Activated CD4-positive, CD25-positive, alpha-beta regulatory T cell treated with anti-CD3 and anti-CD28 coated beads, Interleukin-2, amount 50 U/mL, for 16 hours (primary cell): ENCODE measurements around the gene SHF.

ENCODE experiments used
- DNase-seq: peaks from one replicate; pipeline ENCODE4 v3.0.0-alpha.2; 2020; ENCODE audit warnings: low read depth, low spot score

Gene SHF

DNA sequence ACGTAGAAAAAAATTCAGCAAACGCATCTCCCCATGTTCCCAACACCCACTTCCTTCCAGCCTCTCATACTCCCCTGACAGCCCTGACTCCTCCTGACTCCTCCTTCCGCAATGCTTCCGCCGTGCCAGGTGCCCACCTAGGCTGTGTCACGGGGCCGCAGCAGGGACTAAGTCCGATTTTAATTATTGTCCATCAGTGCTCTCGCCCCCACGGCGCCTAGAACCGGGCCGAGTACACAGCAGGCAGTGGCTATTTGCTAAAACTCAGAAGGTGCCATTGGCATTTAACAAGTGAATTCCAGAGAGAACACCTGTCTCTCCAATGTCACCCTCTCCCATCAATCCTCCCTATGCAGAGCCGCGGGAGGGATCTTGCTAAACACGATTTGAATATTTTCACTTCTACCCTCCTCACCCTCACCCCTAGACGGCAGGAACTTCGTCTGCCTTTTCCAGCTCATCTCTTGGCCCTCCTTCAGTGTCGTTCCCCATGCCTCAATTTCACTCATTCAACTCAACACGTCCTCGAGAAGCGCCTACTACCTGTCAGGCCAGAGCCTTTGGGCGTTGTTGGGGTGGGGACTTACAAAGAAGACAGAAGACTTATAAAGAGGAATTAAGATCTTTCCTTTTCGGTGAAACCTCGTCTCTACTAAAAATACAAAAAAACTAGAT is 11.5 kb upstream of the SHF start:
- DNase-seq, result no peak

DNA sequence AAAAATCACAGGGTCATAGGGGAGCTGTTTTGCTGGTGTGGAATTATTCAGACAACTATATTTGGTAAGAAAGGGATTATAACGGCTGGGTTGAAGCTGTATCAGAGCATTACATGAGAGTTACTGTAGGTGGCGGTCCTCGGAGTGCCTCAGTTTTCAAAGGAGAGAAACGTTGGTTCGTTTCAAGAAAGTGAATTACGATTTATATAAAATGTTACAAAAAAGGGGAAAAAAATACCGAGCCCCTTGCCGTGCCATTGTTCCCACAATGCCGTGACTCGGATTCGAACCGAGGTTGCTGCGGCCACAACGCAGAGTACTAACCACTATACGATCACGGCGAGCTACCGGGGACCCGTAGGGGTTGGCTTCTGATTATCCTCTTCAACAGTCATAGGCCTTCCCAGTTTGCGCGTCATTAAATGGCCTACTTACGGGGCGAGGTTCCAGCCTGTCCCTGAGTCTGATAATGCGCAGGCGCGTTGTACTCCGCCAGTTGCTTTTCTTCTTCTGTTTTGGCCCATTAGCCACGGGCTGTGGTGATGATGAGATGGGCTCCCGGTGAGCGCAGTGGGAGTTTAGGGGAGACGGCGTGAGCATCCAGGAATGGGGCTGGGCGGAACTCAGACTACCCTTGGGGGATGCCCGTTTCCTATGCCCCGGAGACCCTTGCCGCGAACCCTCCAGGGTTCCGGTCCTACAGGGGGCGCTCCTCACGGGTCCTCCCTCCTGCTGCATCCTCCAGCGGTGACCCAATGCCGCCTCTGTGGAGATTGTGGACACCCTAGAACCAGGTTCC is 10.8 kb upstream of the SHF start:
- peak; percentile 90 for DNase-seq

DNA sequence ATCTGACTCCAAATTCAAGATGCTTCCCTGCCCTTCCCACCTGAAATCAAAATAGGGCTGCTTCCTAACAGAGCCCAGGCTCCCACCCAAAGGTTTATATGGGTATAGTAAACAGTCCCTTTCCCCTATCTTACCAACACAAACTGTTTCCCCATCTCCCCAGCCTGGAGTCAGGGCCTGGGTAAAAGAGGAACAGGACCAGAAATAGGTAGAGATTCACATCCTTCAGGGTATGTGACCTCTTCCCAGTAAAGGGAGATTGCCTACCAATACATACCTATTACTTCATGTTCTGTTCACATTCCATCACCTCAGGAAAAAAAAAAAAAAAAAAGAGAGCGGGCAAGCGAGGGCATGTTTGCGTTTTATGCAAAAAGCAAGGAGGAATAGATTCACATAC is 9.7 kb upstream of the SHF start:
- DNase-seq, result no peak

DNA sequence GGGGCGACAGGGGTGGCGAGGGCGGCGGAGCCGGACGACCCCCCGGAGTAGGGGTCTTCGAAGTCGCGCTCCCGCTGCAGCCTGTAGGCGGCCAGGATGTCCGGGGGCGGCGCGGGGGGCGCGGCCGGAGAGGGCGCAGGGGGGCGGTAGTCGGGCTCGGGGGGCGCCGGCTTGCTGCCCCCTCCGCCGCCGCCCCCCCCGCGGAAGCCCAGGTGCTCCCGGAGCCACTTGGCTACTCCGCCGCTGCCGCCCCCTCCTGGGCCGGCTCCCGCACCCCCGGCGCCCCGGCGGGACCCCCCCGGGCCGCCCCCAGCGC is 230 bp downstream of the SHF start:
- no peak for DNase-seq

DNA sequence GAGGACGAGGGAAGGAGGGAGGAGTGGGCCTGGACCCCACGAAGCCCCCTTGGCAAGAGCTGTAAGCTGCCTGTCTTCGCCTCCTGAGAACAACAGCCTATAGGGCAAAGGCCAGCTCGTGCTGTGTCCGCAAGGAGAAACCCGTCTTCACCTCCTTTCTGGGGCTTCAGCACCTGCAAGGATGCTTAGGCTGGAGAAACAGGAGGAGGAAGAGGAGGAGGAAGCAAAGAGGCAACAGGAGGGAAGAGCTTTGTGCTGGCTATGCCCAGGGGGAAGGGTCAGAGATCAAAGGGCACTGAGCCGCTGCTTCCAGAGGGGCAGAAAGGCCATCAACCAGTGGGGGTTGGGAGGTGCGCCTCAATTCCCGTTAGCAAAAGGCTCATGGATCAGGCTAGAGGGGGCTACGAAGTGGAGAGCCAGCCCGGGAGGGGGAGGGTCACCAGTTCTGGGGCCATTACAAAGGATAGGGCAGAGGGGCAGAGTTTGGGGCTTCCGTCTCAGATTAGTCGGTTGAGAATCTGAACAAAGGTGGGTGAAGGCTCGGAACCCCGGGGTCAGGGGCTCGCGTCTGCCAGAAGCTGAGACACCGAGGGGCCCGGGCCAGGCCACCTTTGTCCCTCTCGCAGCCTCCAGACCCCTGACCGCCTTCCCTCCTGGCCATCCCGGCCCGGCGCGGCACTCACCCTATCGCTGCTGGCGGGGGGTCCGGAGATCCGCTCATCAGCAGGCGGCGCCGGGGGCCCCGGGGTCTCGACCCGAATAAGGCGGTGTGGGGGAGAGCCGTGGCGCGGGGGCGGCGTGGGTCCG is 792 bp downstream of the SHF start:
- no peak for DNase-seq

DNA sequence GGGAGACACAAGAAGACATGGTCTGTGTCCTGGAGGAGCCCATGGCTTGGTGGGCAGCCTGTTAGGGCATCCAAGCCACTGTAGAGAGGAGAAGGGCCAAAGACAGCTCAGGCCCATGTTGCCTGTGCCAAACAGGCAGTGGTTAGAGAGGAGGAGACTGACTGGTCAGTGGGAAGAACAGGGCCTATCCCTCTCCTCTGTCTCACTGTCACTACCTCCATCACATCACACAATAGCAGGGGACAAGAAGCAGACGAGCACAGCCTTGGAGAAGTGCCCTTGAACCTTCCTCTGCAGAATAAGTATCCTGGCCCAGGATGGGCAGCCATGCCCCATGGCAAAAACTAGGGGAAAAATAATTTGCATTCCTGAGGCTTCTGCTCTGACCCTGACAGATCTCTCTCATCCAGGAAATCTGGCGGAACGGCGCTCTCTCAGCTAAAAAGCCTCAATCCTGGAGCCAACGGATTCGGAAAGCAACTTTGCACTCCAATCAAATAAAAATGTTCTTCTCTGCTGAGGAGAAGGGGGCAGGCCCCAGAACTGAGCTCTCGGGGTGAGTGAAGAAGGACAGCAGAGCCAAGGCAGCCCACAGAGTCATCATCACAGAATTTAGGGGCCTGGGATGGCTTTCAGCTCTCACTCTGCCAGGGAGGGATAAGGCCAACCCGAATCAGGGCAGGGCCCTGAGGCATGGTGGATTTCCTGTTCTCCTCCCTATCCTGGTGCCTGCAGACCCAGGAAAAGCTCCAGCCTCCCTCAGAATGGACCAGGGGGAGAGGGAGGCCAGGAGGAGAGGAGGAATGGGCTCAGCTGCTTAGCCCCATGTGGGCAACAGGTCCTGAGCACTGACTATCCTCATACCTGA is 1.6 kb downstream of the SHF start:
- DNase-seq, result no peak

DNA sequence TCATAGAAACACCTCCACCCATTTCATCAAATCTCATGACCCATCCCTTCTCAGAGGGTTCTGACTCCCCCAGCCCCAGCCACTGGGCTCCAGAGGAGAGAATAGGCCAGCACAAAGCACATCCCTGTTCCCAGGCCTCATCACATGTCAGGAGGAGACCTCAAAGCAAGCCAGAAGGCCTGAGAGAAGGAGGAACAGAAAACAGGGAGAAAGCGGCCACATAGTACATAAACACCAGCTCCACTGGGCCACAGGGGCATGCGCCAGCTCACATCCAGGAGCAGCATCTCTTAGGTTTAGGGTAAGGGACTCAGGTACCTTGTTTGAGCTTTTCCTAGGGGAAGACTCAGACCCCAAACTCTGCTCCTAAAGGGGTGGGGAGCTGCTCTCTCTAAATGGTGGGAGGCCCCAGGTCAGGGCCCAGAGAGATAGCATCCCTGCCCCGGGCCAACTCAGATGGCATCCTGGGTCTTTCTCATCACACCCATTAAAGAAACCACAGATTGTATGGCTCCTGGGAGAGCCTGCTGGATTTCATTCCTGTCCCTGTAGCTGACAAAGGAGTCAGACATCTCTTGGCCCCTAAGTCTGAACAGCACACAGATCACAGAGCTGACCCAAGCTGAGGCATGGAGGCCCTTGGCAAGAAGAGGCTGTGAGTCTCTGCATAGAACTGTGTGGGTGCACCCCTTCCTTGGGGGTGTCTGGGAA is 2.5 kb downstream of the SHF start:
- DNase-seq, result no peak

DNA sequence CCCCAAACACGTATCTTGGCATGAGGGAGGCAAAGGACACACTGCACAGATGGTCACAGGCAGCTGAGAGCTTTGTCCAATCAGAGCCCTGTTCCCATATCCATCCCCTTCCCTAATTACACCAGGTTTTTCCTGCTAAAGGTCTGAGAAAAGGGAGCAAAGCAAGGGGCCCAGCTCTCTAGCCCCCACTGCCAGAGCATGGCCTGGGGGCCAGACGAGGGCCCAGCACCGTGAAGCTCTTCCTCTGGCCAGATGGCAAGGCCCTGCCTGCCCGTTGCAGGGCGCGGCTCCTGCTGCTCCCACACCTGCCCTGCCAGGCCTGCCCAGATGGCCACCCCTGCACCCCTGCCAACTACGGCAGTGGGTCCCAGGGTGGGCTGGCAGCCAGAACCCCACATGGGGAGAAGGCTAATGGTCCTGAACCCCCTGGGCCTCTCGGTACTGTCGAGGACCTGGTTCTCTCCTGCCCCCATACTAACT is 3.2 kb downstream of the SHF start:
- no peak for DNase-seq

DNA sequence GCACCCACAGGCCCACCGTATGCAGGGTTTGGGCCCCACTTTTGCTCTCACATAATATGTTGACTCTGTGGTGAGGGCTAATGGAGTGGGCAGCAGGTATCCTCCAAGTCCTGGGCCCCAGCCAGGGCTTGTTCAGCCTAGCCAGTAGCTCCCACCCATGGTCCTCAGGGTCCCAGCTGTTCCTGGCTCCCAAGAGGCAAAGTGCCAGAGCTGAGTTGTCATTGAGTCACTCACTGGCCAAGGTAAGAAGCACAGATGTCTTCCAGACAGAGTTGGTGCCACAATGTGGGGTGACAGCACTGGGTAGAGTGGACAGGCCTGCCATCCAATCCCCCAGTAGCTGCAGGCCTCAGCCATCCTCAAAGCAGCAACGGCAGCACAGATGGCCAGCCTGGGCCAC is 4.3 kb downstream of the SHF start:
- DNase-seq, result no peak

DNA sequence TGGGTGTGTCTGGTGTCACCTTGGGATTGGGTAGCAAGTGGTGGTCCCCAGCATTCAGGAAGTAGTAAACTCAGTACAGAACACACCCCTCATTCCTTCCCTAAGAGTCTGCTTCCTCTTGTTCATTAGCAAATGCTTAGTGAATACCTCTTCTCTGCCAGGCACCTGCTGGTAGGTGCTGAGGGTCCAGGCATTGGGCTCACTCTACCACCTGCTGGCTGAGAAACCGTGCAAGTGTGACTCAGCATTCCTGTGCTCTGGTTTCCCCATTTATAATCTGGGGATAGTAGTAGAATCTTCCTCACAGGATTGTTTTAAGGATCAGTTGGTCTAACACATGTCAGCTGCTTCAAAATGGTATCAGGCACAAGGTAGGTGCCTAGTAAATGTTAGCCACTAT is 4.8 kb downstream of the SHF start:
- no peak for DNase-seq

DNA sequence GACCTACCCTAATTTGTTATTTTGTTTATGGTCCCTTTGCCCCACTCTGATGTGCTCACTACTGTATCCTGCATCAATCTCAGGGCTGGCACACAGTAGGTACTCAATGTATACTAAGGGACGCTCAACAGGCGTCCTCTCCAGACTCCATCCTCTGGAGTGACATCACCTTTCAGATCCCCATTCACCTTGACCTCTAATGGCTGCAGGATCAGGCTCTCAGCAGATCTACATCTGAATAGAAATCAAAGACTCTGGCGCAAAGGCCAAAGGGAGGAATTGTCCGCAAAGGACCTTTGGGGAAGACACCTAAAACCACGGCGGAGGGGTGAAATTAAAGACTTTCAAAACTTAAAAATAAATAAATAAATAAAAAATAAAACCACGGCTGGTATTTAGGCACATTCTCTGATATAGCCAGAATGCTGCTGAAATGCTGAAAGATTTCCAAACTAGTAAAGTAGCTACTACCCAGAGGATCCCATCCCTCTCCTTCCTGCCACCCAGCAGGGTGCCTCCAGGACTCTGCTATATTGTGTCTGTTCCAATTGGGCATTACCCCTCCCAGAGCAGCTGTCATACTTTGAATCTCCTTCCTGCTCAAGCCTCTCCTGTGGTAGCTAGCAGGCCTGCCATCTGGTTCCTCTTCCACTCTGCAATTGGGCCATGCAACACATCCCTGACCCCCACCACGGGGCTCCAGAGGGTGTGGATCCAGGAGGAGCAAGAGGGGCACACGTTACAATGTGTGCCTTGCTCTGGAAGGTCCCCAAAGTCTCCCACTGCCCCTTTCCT is 6.1 kb downstream of the SHF start:
- DNase-seq, result no peak

DNA sequence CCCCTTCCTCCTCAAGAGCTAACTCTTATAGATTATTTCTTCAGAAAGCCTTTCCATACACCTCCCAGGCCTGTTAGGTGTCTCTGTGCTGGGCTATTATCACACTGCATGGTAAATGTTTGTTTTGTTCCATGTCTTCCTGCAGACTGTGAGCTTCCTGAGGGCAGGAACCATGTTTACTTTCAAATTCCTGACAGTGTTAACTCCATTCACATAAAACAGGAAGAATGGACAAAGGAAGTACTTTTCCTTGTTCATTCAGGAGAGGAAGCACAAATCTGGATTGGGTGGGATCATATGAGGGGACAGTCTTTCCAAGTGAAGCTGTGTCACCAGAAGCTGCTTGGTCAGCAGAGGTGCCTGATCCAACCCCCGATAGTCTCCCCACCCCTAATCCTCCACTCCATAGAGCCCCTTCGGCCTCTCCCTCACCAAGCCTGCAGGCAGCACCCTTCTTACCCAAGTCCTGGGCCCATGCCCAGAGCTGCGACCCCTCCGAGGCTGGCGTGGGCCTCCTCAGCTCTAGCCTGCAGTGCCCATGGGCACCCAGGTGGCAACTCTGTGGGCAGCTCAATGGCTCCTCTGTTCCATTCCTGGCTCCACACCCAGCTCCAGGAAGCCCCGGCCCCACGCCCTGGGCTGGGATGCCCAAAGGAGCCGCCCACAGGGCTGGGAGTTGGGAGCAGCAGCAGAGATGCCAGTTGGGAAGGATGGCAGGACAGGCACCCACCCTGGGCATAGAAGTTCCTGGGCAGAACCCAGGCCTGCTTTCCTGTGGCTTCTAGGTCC is 6.9 kb downstream of the SHF start:
- no peak for DNase-seq

DNA sequence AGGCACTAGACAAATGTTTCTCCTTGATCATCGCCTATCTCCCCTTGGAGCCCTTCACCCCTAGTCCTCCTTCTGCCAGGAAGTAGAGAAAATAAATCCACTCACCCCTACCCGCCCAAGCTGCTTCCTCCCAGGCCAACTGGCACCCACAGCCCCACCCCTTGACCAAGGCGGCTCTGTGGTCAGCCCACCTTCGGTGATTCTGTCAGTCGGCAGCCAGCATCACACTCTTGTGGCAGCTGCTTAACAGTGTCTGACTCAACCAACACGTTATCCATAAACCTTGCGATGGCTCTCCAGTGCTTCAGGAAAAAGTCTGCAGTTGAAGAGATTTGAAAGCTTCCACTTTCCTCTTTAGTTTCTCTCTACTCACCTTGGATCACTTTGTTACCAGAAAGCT is 7.6 kb downstream of the SHF start:
- DNase-seq, result no peak

DNA sequence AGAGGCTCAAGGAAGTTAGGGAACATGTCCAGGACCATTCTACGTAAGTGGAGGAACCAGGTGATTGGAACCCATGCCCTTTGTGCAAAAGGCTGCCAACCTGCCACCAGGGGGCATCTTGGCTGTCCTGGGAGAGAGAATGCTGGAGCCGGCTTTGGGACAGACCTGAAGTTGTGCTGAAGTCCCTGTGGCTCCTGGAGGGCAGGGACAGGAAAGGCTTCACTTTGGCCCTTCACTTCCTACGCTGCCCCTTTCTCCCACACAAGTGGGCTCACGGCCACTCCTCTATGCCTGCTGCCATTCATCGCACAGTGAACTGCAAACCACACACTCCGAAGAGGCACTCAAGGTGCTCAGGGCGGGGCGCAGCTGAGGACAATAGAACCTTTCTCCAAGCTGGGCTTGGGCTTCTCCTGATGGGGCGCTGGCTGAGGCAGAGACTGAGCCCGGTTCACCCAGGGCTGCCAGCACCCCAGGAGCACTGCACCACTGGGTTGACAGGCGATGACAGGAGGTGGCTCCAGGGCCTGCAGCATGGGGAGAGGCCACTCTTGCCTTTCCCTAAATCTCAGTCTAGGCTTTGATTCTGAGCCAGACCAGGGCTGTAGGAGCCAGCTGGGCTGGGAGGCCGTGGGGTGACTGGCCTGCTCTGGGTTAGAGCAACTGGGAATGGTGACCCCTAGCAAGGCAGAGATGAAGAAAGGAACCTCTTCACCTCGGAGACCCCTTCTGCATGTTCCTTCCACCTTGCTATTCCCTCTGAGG is 8.4 kb downstream of the SHF start:
- no peak for DNase-seq

DNA sequence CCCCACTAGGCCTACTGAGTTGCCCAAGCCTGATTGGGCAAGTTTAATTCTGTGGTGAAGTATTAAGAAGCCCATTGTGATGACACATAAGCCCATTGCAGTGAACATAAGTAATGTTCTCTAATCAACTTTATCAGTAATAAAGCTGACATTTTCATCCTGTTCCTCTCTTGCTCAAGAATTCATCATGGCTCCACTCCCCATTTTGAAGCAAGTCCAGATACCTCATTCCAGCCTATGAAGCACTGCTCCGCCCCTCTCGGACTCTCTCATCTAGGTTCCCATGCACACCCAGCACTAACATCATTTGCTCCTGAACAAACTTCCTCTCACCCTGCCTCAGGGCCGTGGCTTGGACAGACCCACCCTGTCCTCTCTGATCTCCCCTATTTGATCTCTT is 10.5 kb downstream of the SHF start:
- DNase-seq, result no peak

DNA sequence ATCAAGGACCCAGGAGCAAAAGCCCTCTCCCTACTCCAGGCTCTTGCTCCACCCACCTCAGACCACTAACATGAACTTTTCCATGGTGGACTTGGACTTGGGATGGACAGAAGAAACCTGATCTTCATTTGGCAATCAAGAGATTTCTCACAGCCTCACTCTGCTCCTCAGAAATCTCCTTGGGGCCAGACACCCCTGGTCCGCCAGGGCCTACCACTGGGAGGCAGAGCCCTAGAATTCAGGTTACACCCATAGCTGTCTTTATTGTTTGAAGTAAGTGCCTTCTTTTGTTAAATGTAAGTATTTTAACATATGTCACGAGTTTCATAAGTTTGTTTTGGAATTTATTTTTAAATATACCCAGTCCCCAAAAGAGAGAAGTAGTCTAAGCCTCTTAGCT is 13.2 kb downstream of the SHF start:
- no peak for DNase-seq

DNA sequence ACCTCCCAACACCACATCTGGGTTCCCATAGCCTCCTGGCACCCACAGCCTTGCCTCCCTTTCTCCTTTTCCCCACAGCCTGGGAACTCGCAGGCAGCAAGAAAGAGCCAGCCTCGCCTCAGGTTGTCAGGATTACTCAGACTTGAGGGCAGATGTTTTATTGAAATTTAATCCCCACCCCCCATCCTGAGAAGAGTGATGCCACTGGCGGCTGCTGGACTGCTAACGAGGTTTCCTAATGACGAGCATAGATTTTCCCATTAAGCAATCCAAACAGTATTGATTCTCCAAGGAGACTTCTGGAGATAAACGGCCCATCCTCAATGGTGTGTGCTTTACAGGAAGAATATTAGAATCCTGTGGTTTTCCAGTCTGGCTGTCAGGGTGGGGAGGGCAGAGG is 13.7 kb downstream of the SHF start:
- no peak for DNase-seq

DNA sequence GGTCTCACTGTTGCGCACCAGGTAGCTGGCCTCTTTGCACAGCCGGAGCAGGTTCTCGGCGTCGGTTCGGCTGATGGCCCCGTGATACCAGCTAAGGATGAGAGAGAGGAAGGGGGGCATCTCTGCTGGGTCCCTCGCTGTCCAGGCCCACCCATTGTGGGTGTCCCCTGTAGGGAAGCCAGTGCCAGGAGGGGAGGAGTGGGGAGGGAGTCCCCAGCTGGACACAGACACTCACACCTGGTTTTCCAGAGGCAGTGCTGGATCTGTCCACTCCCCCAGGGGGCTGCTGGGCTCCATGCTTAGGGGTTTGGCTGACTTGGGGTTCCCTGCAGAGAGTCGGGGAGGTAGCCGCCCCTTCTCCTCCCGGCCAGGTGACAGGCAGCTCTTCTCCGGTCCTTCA is 15.9 kb downstream of the SHF start:
- no peak for DNase-seq
